NCI-H1417 (cell line): ENCODE measurements around the gene NFATC3.

Experiments used
- DNase-seq, 3 experiments: peaks; one replicate each; lab custom pipeline; 2025; lab: John Stamatoyannopoulos, UW

NFATC3 gene

DNA sequence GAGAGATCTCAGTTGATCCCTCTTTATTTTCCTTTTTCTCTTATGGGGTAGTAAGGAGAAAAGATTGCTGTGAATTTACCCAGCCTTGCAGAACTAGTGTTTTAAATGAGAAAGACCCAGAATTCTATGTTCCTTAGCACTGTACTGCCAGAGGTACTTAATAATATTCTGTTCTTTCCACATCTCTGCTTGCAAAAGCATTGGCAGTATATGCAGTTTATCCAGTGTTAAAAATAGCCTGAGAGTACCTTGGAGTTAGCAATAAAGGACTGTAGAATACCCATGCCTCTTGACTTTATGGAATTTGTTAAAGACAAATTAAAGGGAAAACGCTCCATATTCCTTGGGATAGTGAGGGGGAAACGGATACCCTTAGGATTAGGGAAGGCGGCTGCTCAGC, 191.1 kb downstream of the NFATC3 start:
- DNase-seq: no peak
